ENCODE data around the gene SF3B5.

DNA sequence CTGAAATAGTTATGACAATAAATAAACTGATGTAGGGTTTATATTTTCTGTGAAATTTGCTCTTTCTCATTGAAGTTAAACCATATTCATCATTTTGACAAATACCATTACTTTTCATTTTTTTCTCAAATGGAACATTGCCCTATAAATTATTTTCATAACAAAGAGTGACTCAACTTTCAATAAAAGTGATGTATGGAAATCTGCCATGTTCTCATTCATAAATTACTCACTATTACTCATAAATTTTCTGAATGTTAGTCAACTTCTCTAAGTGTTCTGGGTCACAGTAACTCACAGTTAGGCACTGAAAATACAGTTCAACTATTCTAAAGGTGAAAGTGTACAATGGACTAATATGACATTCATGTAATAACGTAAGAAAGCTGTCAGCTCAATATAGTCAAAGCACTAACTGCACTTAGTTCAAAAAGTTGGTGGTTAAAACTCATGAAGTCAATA lies 35.9 kb upstream of the SF3B5 start:
- TF ChIP-seq SP1 (IDR thresholded peaks at IDR 0.05; ENCODE audit: low read depth, low read length) (no peak), POLR2A (IDR thresholded peaks at IDR 0.05; ENCODE audit: control extremely low read depth in 1 of 2, low read depth in 2 of 2, low read length in 2 of 2) (no peak), POLR2AphosphoS5 (IDR thresholded peaks at IDR 0.05; ENCODE audit: low read depth, low read length) (no peak), CTCF (IDR thresholded peaks at IDR 0.05; ENCODE audit: control extremely low read depth in 1 of 3, insufficient read depth in 1 of 3, low read depth in 1 of 3, low read length in 3 of 3) (no peak), NRF1 (IDR thresholded peaks at IDR 0.05; ENCODE audit: low read depth, low read length) (no peak), BCL11A (IDR thresholded peaks at IDR 0.05; ENCODE audit: low read depth in 2 of 2, low read length in 2 of 2) (no peak), HDAC2 (IDR thresholded peaks at IDR 0.05; ENCODE audit: borderline replicate concordance in 1 of 2, low read depth in 2 of 2, low read length in 2 of 2) (no peak), SIN3A (conservative IDR thresholded peaks at IDR 0.05 in 1 of 2, IDR thresholded peaks at IDR 0.05 in 1 of 2; ENCODE audit: low read depth in 1 of 2, low read length in 2 of 2) (no peak), TCF12 (IDR thresholded peaks at IDR 0.05; ENCODE audit: low read depth, low read length) (no peak)
